HG02623 (cell line): ENCODE measurements around the gene PRPF4.
"Not testable (repeated sequence)": the region's sequence is repeated elsewhere in the genome, so short reads cannot be mapped to it uniquely, and the experiment has no call there.

ENCODE experiments used
- ATAC-seq: cut with Tn5 transposase; IDR thresholded peaks from one replicate; pipeline ENCODE4 v1.9.1; 2021; ENCODE audit warnings: moderate library complexity; ENCODE audit not compliant: unreplicated experiment

Gene PRPF4

DNA sequence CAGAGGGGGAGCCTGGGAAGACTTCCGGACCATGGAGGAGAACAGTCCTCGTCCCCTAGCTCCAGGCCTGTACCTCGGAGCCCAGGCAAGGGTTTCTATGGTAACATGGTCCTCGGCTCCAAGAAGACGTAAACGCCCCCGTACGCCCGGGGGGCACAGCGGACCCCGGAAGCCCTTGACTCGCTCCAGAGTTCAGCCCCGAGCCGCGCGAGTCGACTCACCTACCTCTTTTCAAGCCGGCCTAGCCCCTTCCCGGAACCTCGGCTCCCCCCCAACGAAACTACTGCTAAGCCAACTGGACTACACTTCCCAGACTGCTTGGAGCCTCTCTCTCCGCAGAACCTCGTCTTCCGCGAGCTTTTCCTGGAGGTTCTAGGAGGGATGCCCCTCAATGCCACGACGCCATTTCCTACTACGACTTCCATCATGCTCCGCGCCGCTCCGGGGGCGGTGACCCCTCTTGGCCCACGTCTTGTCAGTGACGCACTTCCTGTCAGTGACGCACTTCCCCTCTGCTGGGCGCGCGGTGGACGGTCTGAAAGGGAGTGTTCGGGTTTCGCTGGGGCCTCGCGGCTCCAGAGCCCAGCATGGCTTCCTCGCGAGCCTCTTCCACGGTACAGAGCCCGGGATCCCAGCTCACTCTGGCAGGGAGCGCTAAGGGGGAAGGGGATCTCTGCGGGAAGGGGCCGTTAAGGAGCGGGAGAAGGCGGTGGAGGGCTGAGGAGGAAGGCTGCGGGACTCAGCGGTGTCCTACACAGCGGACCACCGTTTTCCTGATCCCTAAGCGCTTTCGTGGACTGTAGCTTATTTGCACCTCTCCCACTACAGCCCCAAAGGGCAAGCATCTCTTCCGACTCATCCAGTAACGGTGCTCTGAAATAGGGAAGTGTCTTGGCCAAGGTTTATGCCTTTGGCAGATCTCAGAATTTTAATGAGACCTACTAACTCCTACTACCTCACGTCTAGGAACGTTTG lies at the start of gene PRPF4, which contains the start of gene CDC26:
Gene PRPF4 (plus strand): TSS at position 502 of the 975 bp plus-strand sequence. CDS start 86 bp downstream, at position 588.
Gene CDC26 (minus strand): TSS at position 416 of the 975 bp plus-strand sequence. CDS start 3,065 bp downstream, outside the sequence.
- peak; percentile 97 for ATAC-seq

DNA sequence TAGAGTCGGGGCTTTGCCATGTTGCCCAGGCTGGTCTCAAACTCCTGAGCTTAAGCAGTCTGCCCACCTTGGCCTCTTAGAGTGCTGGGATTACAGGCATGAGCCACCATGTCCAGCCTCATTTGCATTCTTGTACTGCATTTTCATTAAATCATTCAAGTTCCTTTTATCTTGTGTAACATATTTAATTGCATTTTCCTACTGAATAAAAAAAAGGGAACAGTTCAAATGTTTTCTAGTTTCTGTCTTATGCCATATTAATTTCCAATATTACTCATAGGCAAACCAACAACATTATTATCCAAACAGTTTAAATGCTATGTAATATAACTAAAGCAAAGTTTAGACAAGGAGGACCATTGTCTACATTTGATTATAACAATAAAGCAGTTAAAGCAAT lies 48.0 kb upstream of the PRPF4 start:
- no peak for ATAC-seq

DNA sequence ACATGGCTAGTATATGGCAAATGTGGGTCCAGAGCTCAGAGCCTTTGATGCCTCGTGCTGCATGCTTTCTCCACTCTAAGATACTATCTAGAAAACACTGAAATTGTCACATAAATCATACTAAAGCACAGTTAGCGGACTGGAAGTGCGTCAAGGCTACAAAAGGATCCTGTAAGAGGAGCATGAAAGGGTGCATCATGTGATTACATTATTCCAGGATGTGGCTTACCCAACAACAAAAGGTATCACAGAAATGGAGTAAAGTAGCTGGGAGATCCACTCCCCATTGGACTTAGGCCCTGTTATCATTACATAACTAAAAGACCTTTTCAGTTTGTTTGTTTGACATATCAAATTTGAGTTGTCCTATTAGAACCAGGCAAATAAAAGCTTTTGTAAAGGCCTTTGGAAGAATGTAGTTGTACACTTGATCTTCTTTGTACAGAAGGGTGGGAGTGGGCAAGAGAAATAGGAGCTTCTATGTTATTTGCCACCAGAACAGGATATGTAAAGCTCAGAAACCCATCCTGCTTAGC lies 47.3 kb upstream of the PRPF4 start:
- ATAC-seq: no peak

DNA sequence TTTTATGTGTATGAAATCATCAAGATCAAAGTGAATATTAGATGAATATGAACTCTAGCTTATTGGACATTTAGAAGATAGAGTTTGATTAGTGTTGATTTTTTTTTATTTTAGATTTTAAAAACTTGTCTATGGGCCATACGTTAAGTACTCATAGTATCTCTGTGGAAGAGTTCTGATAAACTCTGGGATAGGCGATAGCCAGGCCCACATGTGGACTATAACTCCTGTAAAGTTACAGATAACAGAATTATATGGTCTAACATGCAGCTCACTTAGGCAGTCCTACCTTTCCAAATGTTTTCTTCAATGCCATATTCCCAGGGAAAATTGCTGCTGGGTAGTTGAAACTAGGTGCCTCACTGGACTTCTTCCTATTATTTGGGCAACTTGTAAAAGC lies 43.8 kb upstream of the PRPF4 start:
- no peak for ATAC-seq

DNA sequence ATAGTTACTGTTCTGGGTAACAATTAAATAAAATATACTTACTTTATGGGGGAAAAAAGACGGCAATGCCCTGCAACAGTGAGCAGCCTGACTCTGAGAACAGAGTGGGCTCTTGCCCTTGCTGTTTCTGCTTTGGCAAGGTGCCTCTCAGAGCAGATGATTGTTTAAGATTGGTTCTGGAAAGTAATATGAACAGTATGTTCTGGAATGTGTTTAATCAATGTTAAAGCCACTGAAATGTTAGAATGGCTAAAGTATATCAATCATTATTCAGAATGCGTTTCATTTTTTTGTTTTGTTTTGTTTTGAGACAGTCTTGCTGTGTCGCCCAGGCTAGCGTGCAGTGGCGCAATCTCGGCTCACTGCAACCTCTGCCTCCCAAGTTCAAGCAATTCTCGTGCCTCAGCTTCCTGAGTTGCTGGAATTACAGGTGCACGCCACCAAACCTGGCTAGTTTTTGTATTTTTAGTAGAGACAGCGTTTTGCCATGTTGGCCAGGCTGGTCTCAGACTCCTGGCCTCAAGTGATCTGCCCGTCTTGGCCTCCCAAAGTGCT lies 39.7 kb upstream of the PRPF4 start:
- ATAC-seq: not testable (repeated sequence)

DNA sequence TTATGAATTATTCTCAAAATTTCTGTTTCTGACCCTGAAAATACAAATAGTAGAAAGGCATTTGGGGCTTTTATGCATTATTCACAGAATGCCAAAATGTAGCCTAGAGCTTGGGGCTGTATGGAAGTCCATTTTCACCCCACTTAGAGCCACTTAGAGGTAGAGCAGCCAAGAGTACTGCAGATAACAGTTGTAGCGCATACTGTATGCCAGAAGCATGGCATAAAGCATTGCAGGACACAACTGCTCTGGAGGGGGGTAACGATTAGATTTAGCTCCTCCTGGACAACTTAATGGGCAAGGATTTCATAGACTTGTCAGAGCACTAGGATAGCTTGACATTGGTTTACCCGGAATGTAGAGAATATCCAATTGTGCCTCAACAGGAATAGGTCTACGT lies 38.4 kb upstream of the PRPF4 start:
- no peak for ATAC-seq

DNA sequence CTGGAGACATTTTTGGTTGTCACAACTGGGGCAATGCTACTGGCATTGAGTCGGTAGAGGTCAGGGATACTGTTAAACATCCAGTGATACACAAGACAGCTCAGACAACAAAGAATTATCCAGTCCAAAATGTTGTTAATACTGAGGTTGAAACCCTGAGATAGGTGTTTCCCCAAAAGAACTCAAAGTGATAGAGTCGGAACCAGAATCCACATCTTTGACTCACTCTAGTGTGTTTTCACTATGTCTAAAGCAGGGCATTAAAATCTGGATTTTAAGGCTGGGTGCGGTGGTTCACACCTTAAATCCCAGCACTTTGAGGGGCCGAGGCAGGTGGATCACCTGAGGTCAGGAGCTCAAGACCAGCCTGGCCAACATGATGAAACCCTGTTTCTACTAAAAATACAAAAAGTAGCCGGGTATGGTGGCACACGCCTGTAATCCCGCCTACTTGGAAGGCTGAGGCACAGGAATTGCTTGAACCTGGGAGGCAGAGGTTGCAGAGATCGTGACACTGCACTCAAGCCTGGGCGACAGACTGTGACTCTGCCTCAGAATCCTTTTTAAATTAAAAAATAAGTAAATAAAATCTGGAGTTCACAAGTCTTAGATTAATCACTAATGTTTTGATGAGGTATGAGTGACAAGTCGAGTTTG lies 37.1 kb upstream of the PRPF4 start:
- ATAC-seq: no peak

DNA sequence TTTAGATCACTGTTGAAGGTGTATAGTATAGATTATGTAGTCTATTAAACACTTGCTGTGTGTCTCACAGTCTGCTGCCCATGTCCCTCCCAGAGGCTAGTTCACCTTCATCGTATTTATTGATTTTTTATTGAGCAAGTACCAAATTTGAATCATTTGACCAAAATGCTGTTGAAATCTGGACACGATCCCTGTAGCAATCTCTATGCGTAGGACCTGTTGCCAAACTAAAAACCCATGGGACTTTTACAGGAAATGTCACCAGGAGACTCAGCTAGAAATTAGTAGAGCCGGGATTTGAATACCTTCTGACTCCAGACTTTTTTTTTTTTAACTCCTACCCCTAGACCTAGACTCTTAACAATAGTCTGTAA lies 36.6 kb upstream of the PRPF4 start:
- no peak for ATAC-seq

DNA sequence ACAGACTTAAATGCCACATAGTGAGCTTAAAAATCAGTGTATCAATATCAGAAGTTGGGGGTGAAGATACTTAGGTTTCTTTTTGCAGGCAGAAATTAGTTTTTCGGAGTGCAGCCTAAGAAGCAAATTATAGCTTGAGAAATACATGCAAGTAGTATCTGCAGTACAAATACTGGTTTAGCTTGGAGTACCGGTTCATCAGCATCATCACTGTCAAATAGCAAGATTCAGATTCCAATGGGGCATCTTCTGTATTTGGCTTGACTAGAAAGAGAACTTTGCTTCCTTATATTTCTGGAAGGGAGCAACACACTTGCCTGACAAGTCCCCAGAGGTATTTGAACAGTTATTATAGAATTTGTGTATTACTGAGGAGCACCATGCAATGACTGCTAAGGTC lies 34.3 kb upstream of the PRPF4 start:
- no peak for ATAC-seq

DNA sequence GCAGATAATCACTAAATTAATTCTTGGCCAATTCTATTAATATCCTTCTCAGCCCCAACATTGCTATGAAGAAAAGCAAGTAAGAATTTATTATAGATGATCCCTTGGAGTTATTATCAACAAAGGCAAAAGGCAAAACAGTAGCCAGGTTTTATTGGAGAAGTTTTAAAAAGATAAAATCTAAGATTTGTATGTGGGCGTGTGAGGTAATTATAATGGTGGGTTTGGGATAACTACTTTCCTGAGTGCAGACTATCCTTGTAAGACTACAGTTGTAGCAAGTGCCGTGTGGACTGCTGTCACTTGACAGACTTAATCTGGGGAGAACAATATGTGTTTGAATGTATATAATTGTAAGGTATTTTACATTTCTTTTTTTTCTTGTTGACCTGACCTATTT lies 30.9 kb upstream of the PRPF4 start:
- ATAC-seq: no peak

DNA sequence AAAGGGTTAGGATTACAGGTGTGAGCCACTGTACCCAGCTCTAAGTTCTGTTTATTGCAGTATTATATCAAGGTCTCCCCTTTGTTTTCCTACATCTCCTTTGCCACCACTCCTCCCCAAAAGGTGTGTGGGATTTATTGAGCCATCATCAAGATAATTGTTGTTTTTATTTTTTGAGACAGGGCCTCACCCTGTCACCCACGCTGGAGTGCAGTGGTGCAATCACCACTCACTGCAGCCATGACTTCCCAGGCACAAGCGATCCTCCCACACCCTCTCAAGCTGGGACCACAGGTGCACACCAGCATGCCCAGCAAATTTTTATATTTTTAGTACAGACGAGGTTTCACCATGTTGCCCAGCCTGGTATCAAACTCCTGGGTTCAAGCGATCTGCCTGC lies 29.6 kb upstream of the PRPF4 start:
- ATAC-seq: no peak

DNA sequence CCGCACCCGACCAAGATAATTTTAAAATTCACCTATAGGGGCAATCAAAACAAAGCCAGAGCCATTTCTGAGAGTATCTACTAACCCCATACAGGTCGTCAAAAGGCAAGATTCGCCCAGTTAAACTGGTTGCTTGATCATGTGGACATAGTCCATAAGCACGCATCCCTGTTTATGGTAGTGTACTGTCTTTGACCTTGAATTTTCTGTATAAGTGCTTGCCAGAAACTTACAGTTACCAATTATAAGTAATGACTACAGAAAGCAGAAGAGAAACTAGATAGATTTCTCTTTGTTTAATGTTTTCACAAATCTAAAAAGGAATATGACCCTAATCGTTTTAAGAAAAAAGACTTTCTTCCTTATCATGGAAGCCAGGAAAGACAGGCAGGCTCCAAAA lies 28.5 kb upstream of the PRPF4 start:
- ATAC-seq: no peak

DNA sequence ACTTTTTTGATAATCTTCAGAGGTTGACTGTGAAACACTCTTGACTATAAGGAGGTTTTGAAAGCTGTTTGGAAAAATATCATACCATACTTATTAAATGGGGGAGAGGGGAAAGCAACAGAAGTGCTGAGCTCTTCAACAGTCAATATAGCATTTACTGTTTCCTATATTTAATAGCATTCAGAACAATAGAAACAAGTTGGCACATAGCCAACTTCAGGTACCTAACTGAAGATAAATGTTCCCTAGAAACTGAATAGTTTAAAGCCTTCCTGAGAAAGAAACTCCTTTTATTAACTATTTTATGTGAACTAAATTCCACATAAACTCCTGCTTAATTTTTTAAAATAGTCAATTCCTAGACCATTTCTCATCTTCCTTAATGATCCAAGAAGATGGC lies 27.8 kb upstream of the PRPF4 start:
- no peak for ATAC-seq

DNA sequence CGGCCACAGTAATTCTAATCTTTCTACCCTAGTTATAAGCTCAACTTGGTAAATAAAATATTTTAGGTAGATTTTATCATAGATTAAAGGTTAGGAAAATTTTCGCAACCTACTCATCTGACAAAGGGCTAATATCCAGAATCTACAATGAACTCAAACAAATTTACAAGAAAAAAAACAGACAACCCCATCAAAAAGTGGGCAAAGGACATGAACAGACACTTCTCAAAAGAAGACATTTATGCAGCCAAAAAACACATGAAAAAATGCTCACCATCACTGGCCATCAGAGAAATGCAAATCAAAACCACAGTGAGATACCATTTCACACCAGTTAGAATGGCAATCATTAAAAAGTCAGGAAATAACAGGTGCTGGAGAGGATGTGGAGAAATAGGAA lies 25.8 kb upstream of the PRPF4 start:
- ATAC-seq: not testable (repeated sequence)

DNA sequence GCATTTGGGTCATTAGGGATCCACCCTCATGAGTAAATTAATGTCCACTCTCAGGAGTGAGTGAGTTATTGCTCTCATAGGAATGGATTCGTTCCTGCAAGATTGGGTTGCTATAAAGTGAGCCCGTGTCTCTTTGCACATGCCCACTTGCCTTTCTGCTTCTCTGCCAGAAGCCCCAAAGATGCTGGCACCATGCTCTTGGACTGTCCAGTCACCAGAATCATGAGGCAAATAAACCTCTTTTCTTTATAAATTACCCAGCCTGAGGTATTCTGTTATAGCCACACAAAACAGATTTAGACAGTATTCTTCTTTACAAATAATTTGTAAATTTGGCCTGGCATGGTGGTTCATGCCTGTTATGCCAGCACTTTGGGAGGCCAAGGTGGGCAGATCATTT lies 24.7 kb upstream of the PRPF4 start:
- ATAC-seq: no peak

DNA sequence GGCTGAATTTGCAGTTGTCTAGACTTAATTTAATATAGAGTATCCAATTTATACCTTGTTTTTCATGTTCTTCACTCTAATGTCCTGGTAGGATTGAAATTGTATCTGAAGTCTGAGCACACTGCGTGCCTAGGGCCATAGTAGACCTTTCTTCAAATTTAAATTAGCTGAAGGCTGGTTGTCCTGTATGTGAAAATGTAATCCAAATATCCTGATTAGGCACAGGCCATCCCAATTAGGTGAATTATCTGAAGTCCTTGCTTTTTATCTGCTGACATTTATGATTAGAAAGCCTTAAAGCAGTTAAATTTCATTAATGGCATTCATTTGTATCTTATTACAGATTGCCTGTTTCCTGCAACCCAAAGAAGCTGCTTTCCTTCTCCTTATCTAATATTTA lies 20.5 kb upstream of the PRPF4 start:
- ATAC-seq: no peak

DNA sequence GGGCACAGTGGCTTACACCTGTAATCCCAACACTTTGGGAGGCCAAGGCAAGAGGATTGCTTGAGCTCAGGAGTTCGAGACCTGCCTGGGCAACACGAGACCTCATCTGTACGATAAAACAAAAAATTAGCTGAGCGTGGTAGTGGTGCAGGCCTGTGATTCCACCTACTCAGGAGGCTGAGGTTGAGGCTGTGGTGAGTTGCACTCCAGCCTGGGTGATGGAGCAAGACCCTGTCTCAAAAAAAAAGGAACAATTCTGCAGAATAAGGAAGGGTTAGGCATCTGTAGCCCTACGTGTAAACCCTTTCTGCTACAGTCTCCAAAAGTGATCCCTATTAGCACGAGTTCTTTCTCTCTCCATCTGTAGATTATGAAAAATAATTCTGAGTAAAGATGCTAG lies 20.0 kb upstream of the PRPF4 start:
- no peak for ATAC-seq

DNA sequence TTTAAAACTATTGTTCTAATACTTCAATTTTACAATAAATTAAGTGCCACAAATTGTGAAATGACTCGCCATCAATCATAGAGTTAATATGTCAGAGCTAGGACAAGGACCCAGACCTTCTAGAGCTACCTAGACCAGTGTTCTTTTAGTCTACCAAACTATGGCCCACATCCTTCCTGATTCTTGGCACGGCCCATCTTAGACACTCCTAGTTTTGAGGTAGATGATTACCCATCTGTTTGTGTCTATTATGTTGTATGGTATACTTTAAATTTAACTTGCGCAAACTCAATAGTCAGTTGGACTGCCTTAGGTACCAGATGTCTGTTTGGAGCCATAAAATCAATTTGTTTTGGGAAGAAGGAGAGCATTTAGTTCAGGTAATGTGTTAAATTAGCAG lies 17.6 kb upstream of the PRPF4 start:
- ATAC-seq: no peak

DNA sequence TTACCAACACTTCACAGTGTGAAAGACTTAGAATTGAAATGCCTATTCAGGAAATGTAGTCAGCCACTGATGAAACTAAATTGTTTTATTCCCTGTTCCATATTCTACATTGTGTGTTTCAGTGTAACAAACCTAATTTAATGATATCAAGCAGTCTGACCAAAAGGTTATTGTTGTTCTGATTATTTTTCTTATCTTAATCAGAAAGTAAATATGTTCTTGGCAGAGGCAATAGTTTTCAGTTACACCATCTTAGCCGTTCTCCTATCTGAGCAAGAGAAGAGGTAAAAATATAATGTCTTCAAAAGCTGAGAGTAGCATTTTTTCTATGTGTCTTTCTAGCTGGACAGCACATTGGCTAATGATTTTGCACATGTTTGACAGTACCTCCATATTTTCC lies 17.2 kb upstream of the PRPF4 start:
- ATAC-seq: no peak

DNA sequence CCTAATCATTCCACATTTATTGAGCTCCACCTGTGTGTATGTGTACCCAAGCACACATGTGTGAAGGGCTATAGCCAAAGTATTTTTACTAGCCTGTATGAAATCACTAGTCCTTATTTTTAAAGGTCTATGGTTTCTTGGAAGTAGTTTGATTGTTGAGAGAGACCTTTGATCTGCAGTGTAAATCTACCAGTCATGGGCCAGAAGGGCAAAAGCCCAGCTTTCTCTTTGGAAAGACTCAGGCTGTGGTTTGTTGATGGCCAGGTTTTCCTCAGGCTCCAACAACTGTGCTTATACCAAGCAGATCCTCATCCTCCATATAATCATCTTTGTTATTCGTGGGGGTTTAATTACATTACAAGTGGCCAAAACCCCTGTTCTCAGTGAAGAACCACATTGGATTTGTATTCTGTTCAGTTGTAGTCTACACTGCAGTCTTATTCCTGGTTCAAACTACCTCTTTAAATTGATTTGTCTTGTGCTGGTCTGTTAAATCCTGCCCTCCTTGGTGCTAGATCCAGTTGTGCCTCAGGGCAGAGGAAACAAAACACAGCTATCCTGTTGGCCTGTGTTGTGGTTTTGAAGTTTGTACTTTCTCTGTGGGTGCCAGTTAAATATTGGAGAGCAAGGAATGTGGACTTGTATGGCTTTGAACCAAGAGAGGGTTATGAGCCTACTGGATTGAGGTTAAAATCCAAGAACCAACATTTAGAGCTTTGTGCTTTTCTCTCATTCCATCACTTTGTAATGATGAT lies 13.4 kb upstream of the PRPF4 start:
- no peak for ATAC-seq

DNA sequence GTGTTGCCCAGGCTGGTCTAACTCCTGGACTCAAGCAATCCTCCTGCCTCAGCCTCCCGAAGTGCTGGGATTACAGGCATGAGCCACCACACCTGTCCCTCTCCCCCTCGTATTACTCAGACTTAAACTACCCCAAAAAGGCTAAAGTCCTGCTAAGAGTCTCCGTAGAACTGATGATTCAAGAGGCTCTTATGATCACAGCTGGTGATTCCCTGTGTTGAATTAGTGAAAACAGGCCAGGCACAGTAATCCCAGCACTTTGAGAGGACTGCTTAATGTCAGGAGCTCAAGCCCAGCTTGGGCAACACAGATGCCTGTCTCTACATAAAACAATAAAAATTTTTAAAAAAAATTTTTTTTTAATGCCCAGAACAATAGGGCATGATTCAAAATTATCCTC lies 9.3 kb upstream of the PRPF4 start:
- ATAC-seq: no peak
